ENCODE results near the gene SEPTIN8.

DNA sequence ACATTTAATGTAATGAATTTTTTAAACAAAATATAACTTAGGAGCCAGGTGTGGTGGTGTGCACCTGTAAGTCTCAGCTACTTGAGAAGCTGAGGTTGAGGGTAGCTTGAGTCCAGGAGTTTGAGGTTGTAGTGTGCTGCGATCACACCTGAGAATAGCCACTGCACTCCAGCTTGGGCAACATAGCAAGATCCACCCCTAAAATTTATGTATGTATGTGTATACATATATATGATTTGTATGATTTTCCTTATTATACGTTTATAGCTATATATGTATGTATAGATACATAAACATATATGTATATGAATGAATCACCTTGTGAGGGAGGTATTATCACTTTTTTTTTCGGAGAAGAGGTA lies 30.5 kb downstream of the SEPTIN8 start:
- TF ChIP-seq, protein P1, sequence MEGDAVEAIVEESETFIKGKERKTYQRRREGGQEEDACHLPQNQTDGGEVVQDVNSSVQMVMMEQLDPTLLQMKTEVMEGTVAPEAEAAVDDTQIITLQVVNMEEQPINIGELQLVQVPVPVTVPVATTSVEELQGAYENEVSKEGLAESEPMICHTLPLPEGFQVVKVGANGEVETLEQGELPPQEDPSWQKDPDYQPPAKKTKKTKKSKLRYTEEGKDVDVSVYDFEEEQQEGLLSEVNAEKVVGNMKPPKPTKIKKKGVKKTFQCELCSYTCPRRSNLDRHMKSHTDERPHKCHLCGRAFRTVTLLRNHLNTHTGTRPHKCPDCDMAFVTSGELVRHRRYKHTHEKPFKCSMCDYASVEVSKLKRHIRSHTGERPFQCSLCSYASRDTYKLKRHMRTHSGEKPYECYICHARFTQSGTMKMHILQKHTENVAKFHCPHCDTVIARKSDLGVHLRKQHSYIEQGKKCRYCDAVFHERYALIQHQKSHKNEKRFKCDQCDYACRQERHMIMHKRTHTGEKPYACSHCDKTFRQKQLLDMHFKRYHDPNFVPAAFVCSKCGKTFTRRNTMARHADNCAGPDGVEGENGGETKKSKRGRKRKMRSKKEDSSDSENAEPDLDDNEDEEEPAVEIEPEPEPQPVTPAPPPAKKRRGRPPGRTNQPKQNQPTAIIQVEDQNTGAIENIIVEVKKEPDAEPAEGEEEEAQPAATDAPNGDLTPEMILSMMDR (IDR thresholded peaks at IDR 0.05; ENCODE audit: control extremely low read depth in 1 of 3, insufficient read depth in 1 of 3, low read depth in 1 of 3, low read length in 3 of 3), result no peak
- no peak for TF ChIP-seq EP300 (IDR thresholded peaks at IDR 0.05; ENCODE audit: borderline replicate concordance in 1 of 2, low read depth in 2 of 2, low read length in 2 of 2)
- TF ChIP-seq, protein P2, sequence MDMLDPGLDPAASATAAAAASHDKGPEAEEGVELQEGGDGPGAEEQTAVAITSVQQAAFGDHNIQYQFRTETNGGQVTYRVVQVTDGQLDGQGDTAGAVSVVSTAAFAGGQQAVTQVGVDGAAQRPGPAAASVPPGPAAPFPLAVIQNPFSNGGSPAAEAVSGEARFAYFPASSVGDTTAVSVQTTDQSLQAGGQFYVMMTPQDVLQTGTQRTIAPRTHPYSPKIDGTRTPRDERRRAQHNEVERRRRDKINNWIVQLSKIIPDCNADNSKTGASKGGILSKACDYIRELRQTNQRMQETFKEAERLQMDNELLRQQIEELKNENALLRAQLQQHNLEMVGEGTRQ (IDR thresholded peaks at IDR 0.05; ENCODE audit: low read length), result no peak
- no peak for TF ChIP-seq POLR2AphosphoS5 (IDR thresholded peaks at IDR 0.05; ENCODE audit: low read depth, low read length)
- TF ChIP-seq EZH2 (IDR thresholded peaks at IDR 0.05; ENCODE audit: low read depth, low read length, severe bottlenecking), result no peak
- TF ChIP-seq CEBPB (IDR thresholded peaks at IDR 0.05; ENCODE audit: low read depth, low read length), result no peak
- TF ChIP-seq MAFK (IDR thresholded peaks at IDR 0.05; ENCODE audit: low read depth, low read length), result no peak
- no peak for TF ChIP-seq POLR2A (IDR thresholded peaks at IDR 0.05; ENCODE audit: control extremely low read depth in 1 of 2, low read depth in 2 of 2, low read length in 2 of 2)
- TF ChIP-seq RAD21 (IDR thresholded peaks at IDR 0.05 in 1 of 2, conservative IDR thresholded peaks at IDR 0.05 in 1 of 2; ENCODE audit: low read depth in 2 of 2, low read length in 2 of 2), result no peak

All from H1 (cell line).